Measurements from ENCODE around the gene CRB1.

- TF ChIP-seq CTCF (IDR thresholded peaks at IDR 0.05 in 2 of 3, conservative IDR thresholded peaks at IDR 0.05 in 1 of 3; ENCODE audit: insufficient read depth in 2 of 3, low read depth in 1 of 3, low read length in 3 of 3) (peak; percentile 67 to 85 (median 72); a peak in 5 of 6 replicates), ZNF239 (CRISPR knock-in tag; IDR thresholded peaks at IDR 0.05) (no peak), ZNF232 (CRISPR knock-in tag; IDR thresholded peaks at IDR 0.05) (no peak), TEAD4 (IDR thresholded peaks at IDR 0.05; ENCODE audit: low read length) (0 out of 2 replicates have a peak, but pooled peaks have one; percentile 37), TEAD4 (CRISPR knock-in tag; IDR thresholded peaks at IDR 0.05; ENCODE audit: borderline replicate concordance) (no peak), HMGXB4 (CRISPR knock-in tag; IDR thresholded peaks at IDR 0.05) (no peak), TFAP4 (CRISPR knock-in tag; IDR thresholded peaks at IDR 0.05; ENCODE audit: borderline replicate concordance) (no peak), KLF10 (CRISPR knock-in tag; IDR thresholded peaks at IDR 0.05) (no peak), ZNF12 (CRISPR knock-in tag; IDR thresholded peaks at IDR 0.05) (no peak), DNMT1 (IDR thresholded peaks at IDR 0.05) (no peak), ETV5 (CRISPR knock-in tag; IDR thresholded peaks at IDR 0.05; ENCODE audit: low read depth) (no peak), ZNF318 (IDR thresholded peaks at IDR 0.05; ENCODE audit: borderline replicate concordance in 1 of 2, low read depth in 1 of 2) (no peak)
Observed at GRCh38 chr1:197521118-197521739, 253.2 kb downstream of the CRB1 start.
